GM23248 (cell line): ENCODE results near the gene SEPTIN1.
"Not testable (repeated sequence)": the region's sequence is repeated elsewhere in the genome, so short reads cannot be mapped to it uniquely, and the experiment has no call there.

Source experiments
- EZH2 ChIP-seq: fragments of 200-600 bp; sonication (generic); IDR thresholded peaks from 2 replicates; pipeline ENCODE4 v1.6.1; 2018; ENCODE audit warnings: antibody characterized with exemption, mild to moderate bottlenecking; ENCODE audit not compliant: insufficient read depth, poor library complexity, severe bottlenecking
- EZH2phosphoT487 ChIP-seq: fragments of 200-600 bp; sonication (generic); IDR thresholded peaks from 2 replicates; pipeline ENCODE4 v1.6.1; 2018; ENCODE audit warnings: antibody characterized with exemption, moderate library complexity, mild to moderate bottlenecking, low read depth; ENCODE audit not compliant: insufficient read depth

DNA sequence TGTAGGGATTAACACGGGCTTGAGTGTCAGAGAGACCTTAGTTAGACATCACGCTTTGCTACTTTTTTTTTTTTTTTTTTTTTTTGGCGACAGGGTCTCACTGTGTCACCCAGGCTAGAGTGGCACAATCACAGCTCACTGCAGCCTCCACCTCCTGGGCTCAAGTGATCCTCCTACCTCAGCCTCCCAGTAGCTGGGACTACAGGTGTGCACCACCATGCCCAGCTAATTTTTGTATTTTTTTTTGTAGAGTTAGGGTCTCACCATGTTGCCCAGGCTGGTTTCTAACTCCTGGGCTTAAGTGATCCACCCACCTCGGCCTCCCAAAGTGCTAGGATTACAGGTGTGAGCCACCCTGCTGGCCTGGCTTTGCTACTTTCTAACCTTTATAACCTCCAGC lies 14.3 kb upstream of the SEPTIN1 start:
- not testable (repeated sequence) for TF ChIP-seq EZH2, EZH2phosphoT487
